Subcutaneous adipose tissue (tissue), 4 donors: Measurements from ENCODE around the gene FICD. TPM values are rescaled to one million over a fixed set of nuclear protein-coding genes. Genes with fewer than 3 reads are reported as not detected.

Experiments
- CTCF ChIP-seq: fragments of 450-650 bp; IDR thresholded peaks from one replicate; pipeline ENCODE4 v1.5.1; 2016; ENCODE audit warnings: low read depth, mild to moderate bottlenecking, control low read depth, antibody characterized with exemption, moderate library complexity
- total RNA-seq, 4 donors: library from RNA; depleted of rRNA; stranded (reverse); fragments of >200 nt; gene quantifications; one replicate each; pipeline ENCODE4 v1.1.0, GENCODE V29; 2016

FICD gene
- total RNA-seq: 1 to 10 TPM; 4.9 to 9.9 (median 7.4) TPM

- TF ChIP-seq CTCF: no peak
These were observed at the start of gene FICD for GRCh38 chr12:108514973-108515814. FICD (plus strand) TSS chr12:108515277; CDS start chr12:108516973, 1,696 bp downstream.

- no peak for TF ChIP-seq CTCF
These were observed 49.7 kb upstream of the FICD start for GRCh38 chr12:108465417-108465816.

- no peak for TF ChIP-seq CTCF
These were observed 46.7 kb upstream of the FICD start for GRCh38 chr12:108468196-108468968.

GRCh38 chr12:108473400-108474055 lies 41.5 kb upstream of the FICD start:
- no peak for TF ChIP-seq CTCF

GRCh38 chr12:108475396-108475795 lies 39.7 kb upstream of the FICD start:
- no peak for TF ChIP-seq CTCF

- no peak for TF ChIP-seq CTCF
These were observed 37.8 kb upstream of the FICD start for GRCh38 chr12:108477055-108477880.
